GM11168 (cell line): ENCODE results near the gene PCDH15.

Source experiments
- in situ Hi-C: fragments of 300-500 bp; cut with MboI; formaldehyde crosslinking; loops from one replicate; pipeline ENCODE4 v1.12.0; 2022; ENCODE audit warnings: low sequenced_read_pairs; ENCODE audit not compliant: unreplicated experiment

PCDH15 gene

GRCh38 chr10:53765311-53765710, 1035.7 kb downstream of the PCDH15 start:
- in situ Hi-C loops = no loop called here

GRCh38 chr10:53754596-53755250, 1046.3 kb downstream of the PCDH15 start:
- in situ Hi-C loops = no loop called here
